ENCODE data around the gene SLC39A2.

Gene SLC39A2

DNA sequence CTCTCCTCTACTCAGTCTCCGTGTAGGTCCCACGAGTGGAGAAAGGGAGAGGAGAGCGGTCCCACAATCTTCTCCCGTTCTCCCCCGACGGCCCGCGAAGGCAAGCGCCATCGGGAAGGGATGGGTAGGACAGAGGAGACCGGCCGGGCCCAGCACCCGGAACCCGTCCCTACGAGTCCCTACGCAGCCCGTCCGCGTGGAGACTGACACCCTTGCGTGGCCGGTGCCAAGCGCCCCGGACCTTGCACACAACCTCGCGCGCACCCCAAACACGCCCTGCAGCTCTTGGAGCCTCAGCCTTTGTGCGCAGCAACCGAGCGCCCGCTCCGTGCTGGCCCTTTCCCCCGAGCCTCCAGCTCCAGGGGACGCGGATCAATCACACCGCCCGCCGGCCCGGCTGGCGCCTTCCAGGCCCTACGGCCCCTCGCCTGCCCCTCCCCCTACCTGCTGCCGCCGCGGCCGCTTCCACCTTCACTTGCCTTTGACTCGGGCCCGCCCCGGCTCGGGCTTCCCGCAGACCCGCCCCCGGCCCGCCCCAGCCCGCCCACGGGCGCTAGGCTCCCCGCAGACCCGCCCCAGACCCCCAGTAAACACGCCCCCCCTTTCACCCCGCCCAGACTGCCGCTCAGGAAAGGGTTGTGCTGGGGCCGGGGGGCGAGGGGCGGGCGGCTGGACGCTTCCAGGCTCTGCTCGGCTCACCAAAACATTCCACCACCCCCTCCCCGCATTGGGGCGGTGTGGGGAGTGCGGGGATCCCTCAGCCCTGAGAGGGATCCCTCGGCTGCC is 25.7 kb downstream of the SLC39A2 start, which contains the start of gene NDRG2:
Gene NDRG2, minus strand, starts transcription at position 477 of the 786 bp plus-strand sequence. CDS start 1,746 bp downstream, outside the sequence.
- TF ChIP-seq FOXP2 (optimal IDR thresholded peaks at IDR 0.05; ENCODE audit: borderline replicate concordance, extremely low read depth, extremely low read length, insufficient read depth) (no peak), SIN3A (IDR thresholded peaks at IDR 0.05; ENCODE audit: borderline replicate concordance, insufficient read depth, low read length) (no peak), POLR2AphosphoS5 (IDR thresholded peaks at IDR 0.05; ENCODE audit: low read depth, low read length) (no peak)
- TF ChIP-seq, protein P1, sequence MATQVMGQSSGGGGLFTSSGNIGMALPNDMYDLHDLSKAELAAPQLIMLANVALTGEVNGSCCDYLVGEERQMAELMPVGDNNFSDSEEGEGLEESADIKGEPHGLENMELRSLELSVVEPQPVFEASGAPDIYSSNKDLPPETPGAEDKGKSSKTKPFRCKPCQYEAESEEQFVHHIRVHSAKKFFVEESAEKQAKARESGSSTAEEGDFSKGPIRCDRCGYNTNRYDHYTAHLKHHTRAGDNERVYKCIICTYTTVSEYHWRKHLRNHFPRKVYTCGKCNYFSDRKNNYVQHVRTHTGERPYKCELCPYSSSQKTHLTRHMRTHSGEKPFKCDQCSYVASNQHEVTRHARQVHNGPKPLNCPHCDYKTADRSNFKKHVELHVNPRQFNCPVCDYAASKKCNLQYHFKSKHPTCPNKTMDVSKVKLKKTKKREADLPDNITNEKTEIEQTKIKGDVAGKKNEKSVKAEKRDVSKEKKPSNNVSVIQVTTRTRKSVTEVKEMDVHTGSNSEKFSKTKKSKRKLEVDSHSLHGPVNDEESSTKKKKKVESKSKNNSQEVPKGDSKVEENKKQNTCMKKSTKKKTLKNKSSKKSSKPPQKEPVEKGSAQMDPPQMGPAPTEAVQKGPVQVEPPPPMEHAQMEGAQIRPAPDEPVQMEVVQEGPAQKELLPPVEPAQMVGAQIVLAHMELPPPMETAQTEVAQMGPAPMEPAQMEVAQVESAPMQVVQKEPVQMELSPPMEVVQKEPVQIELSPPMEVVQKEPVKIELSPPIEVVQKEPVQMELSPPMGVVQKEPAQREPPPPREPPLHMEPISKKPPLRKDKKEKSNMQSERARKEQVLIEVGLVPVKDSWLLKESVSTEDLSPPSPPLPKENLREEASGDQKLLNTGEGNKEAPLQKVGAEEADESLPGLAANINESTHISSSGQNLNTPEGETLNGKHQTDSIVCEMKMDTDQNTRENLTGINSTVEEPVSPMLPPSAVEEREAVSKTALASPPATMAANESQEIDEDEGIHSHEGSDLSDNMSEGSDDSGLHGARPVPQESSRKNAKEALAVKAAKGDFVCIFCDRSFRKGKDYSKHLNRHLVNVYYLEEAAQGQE (IDR thresholded peaks at IDR 0.05; ENCODE audit: insufficient read depth in 1 of 2, low read depth in 2 of 2, low read length in 2 of 2): no peak

DNA sequence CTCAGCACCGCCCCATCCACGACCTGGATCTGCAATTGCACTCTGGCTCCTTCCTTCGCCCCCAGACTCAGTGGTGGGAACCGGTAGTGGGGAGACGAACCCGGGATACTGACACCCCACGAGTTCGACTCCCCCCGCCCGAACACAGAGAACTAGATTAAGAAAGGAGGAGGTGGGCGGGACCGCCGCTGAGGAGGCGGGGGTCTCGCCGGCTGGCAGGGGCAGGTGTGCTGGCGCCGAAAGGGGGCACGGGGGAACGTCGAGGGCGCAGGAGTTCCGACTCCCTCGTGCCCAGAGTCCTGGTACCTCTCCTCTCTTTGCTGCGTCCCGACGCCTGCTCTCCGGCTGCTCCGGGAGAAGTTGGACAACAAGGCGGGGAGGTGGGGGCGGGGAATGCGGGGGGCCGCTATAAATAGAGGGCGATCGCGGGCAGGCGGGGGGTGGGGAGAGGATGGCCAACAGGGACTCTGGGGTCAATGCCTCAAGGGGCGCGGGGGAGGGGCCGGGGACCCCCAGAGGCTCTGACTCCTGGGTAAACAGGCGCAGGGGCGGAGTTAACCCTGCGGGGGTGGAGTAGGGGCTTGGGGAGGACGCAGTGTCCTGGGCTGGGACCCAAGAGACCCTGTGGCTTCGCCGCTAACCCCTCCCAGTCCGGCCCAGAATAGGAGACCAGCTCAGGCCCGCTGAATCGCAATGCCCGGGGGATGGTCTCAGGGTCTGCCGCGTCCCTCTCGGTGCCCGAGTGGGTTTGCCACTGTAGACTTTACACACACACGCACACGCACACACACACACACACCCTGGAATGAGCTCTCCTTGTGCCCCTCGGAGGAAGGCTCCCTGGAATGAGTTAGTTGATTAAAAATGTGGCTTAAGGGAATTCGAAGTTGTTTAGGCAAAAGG is 26.5 kb downstream of the SLC39A2 start:
- no peak for TF ChIP-seq FOXP2 (optimal IDR thresholded peaks at IDR 0.05; ENCODE audit: borderline replicate concordance, extremely low read depth, extremely low read length, insufficient read depth)
- TF ChIP-seq, protein P1 (IDR thresholded peaks at IDR 0.05; ENCODE audit: insufficient read depth in 1 of 2, low read depth in 2 of 2, low read length in 2 of 2): no peak
- TF ChIP-seq TAF1 (IDR thresholded peaks at IDR 0.05; ENCODE audit: borderline replicate concordance, insufficient read depth, low read length): no peak
- TF ChIP-seq POLR2AphosphoS5 (IDR thresholded peaks at IDR 0.05; ENCODE audit: low read depth, low read length): no peak
- TF ChIP-seq SIN3A (IDR thresholded peaks at IDR 0.05; ENCODE audit: borderline replicate concordance, insufficient read depth, low read length): no peak

DNA sequence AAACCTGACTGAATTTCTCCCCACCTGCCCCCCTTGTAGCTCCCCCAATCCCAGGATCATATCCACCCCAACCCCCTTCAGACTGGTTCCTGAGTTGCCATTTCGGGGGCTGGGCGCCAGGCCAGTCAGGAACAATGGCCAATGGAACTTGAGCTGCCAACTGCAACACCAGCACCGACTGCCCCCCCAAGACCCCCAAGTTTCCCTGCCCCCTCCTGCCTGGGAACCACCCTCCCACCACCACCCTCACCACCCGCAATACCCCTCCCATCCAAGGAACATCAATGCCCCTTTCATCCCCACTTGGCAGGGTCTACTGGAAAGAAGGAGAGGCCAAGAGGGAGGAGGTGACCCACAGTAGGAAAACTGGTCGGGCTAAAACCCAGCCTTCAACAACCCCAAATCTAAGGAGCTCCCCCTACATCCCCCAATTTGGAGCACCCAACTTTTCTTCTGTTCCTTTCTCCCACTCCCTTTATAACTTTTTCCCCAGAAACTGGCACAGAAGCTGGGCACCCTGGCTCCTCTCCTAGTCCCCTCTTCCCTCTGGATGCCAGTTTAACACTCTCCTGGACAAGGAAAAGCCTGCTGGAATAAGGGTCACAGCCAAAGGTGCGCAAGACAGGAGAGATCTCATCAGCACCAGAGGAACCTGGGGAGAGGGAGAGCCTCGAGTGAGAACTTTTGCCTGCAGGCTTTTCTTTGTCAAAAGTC is 27.3 kb downstream of the SLC39A2 start:
- no peak for TF ChIP-seq SIN3A (IDR thresholded peaks at IDR 0.05; ENCODE audit: borderline replicate concordance, insufficient read depth, low read length)
- TF ChIP-seq TAF1 (IDR thresholded peaks at IDR 0.05; ENCODE audit: borderline replicate concordance, insufficient read depth, low read length): no peak
- no peak for TF ChIP-seq FOXP2 (optimal IDR thresholded peaks at IDR 0.05; ENCODE audit: borderline replicate concordance, extremely low read depth, extremely low read length, insufficient read depth)

DNA sequence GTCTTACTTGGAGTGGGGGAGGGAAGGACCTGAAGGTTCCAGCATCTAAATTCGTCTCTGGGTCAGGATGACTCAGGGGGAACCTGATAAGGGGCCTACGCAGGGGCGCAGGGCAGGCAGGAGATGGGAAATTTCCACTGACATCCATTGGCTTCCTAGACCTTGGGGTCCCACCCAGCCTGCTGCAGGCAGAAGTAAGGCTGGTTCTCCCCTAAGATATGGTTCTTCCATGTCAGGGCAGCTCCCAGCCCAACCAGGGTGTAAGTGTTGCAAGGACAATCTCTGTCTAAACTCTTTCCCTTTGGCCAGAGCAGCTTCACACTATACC is 27.9 kb downstream of the SLC39A2 start:
- TF ChIP-seq POLR2AphosphoS5 (IDR thresholded peaks at IDR 0.05; ENCODE audit: low read depth, low read length) (no peak), SIN3A (IDR thresholded peaks at IDR 0.05; ENCODE audit: borderline replicate concordance, insufficient read depth, low read length) (no peak), TAF1 (IDR thresholded peaks at IDR 0.05; ENCODE audit: borderline replicate concordance, insufficient read depth, low read length) (no peak), FOXP2 (optimal IDR thresholded peaks at IDR 0.05; ENCODE audit: borderline replicate concordance, extremely low read depth, extremely low read length, insufficient read depth) (no peak)
- TF ChIP-seq, protein P1 (IDR thresholded peaks at IDR 0.05; ENCODE audit: insufficient read depth in 1 of 2, low read depth in 2 of 2, low read length in 2 of 2): no peak

DNA sequence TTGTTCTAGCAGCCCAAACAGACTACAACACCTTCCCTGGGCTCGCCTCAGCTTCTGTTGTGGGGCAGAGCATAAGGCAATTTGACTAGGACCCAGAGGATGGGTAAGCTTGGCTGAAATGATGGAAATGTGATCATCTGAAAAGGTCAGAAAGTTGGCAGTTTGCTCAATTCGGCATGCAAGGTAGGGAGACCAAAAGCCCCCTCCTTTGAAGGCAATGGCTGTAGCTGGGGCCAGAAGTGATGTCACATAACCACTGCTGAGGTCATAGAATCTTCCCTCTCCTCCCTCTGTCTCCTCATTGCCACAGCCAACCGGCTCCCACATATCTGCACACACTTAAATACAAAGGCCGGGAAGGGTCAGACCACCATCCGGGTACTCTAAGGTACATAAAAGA is 30.8 kb downstream of the SLC39A2 start, which contains the start of gene TPPP2:
Gene TPPP2, plus strand, starts transcription at position 301 of the 400 bp plus-strand sequence. CDS start 365 bp downstream, outside the sequence.
- no peak for TF ChIP-seq FOXP2 (optimal IDR thresholded peaks at IDR 0.05; ENCODE audit: borderline replicate concordance, extremely low read depth, extremely low read length, insufficient read depth)
- TF ChIP-seq SIN3A (IDR thresholded peaks at IDR 0.05; ENCODE audit: borderline replicate concordance, insufficient read depth, low read length): no peak
- TF ChIP-seq POLR2AphosphoS5 (IDR thresholded peaks at IDR 0.05; ENCODE audit: low read depth, low read length): no peak
- TF ChIP-seq, protein P1 (IDR thresholded peaks at IDR 0.05; ENCODE audit: insufficient read depth in 1 of 2, low read depth in 2 of 2, low read length in 2 of 2): no peak
- TF ChIP-seq TAF1 (IDR thresholded peaks at IDR 0.05; ENCODE audit: borderline replicate concordance, insufficient read depth, low read length): no peak
